ENCODE data around the gene GDPD2.
"Not testable (repeated sequence)": the region's sequence is repeated elsewhere in the genome, so short reads cannot be mapped to it uniquely, and the experiment has no call there.

GDPD2 gene, protein sequence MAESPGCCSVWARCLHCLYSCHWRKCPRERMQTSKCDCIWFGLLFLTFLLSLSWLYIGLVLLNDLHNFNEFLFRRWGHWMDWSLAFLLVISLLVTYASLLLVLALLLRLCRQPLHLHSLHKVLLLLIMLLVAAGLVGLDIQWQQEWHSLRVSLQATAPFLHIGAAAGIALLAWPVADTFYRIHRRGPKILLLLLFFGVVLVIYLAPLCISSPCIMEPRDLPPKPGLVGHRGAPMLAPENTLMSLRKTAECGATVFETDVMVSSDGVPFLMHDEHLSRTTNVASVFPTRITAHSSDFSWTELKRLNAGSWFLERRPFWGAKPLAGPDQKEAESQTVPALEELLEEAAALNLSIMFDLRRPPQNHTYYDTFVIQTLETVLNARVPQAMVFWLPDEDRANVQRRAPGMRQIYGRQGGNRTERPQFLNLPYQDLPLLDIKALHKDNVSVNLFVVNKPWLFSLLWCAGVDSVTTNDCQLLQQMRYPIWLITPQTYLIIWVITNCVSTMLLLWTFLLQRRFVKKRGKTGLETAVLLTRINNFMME

DNA sequence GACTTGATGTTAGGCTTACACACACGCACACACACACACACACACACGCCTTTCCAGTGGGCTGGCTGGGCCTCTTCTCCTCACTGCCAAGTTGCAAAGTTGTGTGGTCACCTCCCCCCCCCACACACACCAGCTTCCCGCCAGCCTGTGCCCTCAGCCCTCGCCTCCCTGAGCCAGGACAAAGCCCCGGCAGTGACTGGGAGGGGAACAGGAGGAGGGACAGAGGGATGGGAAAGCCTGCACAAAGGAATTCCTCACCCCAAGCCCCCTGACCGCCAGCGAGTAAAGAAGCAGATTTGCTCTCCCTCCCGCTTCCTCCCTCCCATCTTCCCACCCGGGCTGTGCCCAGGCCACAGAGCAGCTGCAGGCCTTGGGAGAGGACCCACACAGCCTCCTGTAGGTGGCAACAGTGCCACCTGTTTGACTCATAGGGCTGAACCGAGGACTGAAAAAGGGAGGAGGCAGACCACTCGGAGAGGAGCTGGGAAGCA is at the start of gene GDPD2:
Gene GDPD2, plus strand, starts transcription at position 464 of the 491 bp plus-strand sequence. CDS start 1,671 bp downstream, outside the sequence.
- DNase-seq (ENCODE audit: extremely low read depth in 1 of 2, low read depth in 1 of 2), result no peak

DNA sequence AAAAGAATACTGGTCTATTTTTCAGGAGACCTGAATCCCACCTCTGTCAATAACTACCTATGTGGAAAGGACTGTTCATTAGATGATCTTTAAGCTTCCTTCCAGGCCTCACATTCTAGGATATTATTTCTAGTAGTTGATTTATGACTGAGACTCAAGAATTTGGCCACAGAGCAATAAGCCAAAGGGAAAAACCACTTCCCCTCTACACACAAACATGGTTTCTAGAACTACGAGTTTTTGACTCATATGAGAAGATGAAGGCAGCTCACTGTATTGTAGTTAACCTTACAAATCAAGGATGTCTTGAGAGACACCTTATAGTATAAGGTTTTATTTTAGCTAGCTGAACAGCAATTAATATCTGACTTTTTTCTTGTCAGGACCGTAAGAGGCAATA is 36.9 kb upstream of the GDPD2 start:
- no peak for DNase-seq (ENCODE audit: extremely low read depth in 1 of 2, low read depth in 1 of 2)

DNA sequence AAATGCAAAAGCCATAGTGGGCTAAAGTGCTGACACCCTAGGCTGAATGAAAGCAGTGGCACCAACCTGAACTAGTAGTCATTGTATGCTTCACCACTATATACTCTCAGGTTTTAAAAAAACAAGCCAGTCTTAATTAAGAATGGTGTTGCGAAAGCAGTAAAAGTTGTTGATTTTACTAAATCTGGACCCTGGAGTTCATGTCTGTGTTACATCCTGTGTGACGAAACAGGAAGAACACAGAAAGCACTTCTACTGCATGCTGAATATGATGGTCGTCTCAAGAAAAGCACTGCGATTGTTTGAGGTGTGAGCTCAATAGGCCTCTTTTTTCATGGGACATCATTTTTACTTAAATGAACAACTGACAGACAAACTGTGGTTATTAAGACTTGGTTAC is 24.2 kb upstream of the GDPD2 start:
- no peak for DNase-seq (ENCODE audit: extremely low read depth in 1 of 2, low read depth in 1 of 2)

DNA sequence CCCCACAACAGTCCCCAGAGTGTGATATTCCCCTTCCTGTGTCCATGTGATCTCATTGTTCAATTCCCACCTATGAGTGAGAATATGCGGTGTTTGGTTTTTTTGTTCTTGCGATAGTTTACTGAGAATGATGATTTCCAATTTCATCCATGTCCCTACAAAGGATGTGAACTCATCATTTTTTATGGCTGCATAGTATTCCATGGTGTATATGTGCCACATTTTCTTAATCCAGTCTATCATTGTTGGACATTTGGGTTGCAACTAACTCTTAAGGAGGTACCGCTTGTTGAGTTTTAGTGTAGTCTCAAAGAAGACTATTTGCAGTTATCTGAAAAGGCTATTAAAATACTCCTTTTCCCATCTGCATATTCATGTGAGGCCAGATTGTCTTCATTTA is 22.9 kb upstream of the GDPD2 start:
- DNase-seq (ENCODE audit: extremely low read depth in 1 of 2, low read depth in 1 of 2), result not testable (repeated sequence)

DNA sequence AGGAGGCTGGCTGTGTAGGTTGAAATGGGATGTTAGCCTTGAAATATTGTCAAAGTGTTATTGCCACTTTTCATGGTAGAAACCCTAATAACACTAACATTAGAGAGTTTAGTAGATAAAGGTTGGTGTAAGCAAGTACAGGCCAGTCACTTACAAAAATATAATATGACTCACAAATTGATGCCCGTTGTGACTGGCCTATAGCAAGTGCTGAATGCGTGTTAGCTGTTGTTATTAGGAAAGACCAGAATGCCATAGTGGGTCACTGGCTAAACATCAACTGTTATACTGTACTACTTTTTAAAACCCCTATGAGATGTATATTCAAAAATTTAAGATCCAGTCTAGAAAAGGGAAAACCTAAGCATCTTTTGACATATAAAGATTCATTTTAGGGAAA is 20.4 kb upstream of the GDPD2 start:
- no peak for DNase-seq (ENCODE audit: extremely low read depth in 1 of 2, low read depth in 1 of 2)

DNA sequence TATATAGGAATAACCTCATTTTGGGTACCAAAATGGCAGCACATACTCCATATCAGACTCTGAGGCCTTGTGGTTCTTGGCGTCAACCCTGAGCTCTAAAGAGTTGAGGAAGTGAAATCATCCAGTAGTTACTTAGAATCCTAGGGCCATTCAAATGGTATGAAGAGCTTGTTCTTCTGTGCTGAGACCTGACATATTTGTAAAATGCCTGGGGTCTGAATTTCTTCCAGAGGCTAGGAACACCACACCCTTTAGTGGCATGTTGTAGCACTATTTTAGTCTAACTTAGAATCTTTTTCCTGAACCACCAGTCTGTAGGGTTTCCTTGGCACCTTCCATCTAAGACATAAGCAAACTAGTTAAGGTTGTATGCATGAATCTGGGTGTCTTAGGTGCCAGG is 18.1 kb upstream of the GDPD2 start:
- DNase-seq (ENCODE audit: extremely low read depth in 1 of 2, low read depth in 1 of 2), result no peak

DNA sequence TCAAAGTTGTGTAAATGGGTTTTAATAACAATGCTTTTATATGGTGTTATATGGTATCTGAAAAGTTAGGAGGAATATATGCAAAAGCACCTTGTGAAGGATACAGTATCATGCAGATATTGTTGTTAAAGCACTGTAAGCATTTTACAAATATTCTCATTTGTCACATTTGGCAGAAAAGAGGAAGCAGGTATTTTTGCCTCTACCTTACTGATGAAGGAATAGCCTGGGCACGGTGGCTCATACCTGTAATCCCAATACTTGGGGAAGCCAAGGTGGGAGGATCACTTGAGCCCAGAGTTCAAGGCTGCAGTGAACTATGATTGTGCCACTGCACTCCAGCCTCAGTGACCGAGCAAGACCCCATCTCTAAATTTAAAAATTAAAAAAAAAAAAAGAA is 12.2 kb upstream of the GDPD2 start:
- DNase-seq (ENCODE audit: extremely low read depth in 1 of 2, low read depth in 1 of 2), result no peak

DNA sequence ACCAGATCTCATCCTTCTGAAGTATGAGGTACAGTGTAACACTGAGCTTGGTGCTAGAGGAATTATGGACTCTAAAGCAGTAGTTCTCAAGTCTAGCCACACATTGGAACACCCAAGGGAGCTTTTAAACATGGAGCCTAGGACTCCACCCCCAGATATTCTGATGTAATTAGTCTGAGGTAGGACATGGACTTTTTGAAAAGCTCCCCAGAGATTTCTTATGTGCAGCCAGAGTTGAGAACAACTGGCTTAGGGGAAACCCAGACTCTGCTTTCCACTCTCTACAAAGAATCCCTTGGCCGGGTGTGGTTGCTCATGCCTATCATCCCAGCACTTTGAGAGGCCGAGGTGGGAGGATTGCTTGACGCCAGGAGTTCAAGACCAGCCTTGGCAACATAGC is 11.6 kb upstream of the GDPD2 start:
- no peak for DNase-seq (ENCODE audit: extremely low read depth in 1 of 2, low read depth in 1 of 2)

DNA sequence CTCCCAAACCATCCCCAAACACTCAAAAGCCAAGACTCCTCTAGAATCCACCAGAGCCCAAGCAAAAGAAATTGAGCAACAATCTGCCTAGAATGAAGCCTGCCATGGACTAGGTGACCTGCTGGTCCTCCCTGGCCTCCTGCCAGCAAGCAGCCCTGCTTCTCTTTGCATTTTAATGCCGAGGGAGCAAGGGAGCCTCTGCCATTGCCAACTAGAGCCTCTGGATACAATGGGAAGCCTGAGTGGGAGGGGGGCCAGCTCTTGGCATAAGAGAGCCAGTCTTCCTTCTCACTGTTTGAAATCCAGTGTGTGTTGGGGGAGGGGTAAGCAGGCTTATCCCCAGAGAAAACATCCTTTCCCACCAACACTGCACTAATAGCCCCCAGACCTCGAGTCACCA is 1.5 kb upstream of the GDPD2 start:
- no peak for DNase-seq (ENCODE audit: extremely low read depth in 1 of 2, low read depth in 1 of 2)

DNA sequence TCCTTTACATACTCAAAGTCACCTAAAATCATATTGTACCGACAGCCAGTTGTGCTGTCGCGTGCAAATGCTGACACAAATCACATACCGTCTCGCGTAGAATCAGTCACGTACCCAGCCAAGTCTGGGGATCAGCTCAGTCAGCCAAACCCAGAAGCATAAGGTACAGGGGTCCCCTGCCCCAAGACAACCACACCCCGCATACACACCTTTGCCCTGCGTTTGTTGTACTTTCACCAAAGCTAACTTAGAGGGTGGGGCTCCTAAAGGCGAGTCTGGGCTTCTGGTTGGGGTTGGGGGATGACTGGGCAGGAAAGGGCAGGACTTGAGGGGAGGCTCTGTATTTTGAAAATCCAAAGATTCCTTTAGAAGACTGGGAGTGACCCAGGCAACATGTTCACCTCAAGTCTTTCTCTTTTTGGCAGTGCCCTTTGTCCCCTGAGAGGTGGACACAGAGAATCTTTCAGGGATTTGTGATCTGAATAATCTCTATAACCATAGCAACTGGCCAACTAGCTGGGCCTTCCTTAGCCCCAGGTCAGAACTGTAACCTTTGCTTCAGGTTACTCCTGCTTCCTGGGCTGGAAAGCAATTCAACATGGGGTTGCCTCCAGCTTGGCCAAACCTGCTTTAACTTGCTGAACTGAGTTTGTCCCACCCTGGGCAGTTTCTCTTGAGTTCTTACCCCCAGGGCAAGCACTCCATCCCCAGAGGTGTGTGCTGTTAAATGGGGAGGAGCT is 992 bp downstream of the GDPD2 start:
- DNase-seq (ENCODE audit: extremely low read depth in 1 of 2, low read depth in 1 of 2), result no peak

DNA sequence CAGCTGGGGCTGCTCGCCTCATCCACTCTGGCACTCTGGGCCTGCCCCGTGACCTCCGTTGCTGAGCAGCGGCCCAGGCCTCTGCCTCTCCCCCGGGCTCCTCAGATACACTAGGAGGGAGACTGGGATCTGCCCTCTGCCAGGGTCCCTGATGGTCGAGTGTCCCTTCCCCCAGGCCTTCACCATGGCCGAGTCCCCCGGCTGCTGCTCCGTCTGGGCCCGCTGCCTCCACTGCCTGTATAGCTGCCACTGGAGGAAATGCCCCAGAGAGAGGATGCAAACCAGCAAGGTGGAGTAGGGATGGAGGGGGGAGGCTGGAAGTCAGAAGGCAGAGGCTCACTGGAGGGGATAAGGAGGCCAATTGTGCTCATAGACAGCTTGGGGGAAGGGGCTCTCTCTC is 1.7 kb downstream of the GDPD2 start:
- no peak for DNase-seq (ENCODE audit: extremely low read depth in 1 of 2, low read depth in 1 of 2)

DNA sequence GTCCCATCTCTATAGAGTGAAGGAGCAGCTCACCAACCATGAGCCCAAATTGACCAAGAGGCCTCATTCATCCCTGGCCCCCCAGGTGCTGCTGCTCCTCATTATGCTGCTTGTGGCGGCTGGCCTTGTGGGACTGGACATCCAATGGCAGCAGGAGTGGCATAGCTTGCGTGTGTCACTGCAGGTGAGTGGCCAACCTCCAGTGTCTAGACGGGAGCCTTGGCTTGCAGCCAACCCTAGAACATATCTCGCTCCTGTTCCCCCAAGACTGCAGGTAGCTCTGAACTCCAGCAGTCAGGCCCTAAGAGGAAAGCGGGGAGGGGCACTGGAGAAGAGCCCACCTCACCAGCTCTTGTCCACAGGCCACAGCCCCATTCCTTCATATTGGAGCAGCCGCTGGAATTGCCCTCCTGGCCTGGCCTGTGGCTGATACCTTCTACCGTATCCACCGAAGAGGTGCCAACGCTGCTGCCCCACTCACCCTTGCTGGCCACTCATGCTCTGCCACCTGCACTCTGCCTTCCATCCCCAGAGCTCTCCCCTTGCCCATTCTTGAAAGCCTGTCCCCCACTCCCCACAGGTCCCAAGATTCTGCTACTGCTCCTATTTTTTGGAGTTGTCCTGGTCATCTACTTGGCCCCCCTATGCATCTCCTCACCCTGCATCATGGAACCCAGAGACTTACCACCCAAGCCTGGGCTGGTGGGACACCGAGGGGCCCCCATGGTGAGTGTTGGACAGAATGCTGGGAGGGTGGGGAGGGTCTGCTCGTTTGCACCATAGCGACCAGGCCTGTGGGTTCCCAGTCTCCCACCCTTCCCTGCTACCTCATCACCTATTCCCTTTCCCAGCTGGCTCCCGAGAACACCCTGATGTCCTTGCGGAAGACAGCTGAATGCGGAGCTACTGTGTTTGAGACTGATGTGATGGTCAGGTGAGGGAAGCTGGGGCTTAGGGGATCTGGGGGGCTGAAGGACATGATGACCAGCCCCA is 3.5 kb downstream of the GDPD2 start:
- no peak for DNase-seq (ENCODE audit: extremely low read depth in 1 of 2, low read depth in 1 of 2)

DNA sequence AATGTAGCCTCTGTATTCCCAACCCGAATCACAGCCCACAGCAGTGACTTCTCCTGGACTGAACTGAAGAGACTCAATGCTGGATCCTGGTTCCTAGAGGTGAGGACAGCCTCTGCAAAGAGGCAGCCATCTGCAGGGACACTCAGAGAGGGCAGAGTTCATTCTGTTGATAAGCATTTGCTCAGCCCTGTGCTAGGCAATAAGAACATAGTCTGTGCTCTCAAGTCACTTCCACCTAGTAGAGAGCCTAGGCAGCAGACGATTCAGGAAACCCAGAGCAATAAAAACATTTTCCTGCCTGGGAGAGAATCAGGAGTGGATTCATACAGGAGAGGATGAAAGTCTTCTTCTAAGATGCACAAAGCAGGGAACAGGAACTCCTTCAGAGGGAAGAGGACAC is 4.3 kb downstream of the GDPD2 start:
- no peak for DNase-seq (ENCODE audit: extremely low read depth in 1 of 2, low read depth in 1 of 2)

DNA sequence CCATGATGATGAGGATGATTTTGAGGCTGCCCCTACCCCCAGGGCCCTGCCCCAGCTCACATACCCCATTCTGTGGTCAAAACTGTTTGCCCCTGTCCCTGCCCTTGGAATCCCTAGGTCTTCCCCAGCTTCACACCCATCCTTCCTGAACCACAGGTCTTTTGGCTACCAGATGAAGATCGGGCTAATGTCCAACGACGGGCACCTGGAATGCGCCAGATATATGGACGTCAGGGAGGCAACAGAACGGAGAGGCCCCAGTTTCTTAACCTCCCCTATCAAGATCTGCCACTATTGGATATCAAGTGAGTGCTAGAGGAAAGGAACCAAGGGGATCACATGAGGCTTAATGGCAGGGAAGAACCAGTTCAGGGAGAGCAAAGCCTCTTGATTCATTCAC is 6.6 kb downstream of the GDPD2 start:
- DNase-seq (ENCODE audit: extremely low read depth in 1 of 2, low read depth in 1 of 2), result no peak

DNA sequence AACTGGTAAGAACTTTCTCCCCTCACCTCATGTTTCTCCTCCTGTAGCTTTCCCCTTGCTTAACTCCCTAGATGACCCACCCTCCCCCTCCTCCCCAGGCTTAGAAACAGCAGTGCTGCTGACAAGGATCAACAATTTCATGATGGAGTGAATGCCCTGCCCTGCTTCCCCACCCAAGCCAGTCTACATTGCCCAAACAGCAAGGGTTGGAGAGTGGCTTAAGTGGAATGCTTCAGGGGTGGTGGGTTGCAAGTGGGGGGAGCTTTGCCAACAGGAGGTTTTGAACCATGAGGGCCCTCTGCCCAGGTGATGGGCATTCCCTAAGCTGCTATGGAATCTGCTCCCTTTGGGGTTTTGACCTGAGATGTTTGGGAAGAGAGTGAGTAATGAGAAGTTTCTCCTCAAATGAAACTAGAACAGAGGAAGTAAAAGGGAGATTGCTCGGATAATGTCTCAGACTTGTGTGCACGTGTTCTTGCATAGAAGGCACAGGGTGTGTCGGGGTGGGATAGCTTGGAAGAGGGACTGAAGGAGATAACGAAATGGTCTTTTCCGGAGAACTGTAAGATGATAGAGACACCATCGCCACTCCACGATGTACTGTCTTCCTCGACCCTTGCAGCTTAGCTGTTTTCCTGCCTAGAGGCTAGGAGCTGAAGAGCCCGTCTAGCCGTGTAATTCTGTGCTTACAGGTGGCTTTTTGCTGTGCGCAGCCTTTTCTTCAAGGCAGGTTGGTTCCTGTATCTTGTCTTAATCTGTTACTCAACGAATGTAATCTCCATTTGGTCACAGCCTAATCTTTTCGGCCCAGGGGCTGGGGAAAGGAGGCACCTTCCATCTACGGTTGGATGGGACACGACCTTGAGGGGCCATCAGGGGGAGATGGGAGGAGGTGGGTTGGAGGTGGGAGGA is 10.1 kb downstream of the GDPD2 start:
- no peak for DNase-seq (ENCODE audit: extremely low read depth in 1 of 2, low read depth in 1 of 2)

DNA sequence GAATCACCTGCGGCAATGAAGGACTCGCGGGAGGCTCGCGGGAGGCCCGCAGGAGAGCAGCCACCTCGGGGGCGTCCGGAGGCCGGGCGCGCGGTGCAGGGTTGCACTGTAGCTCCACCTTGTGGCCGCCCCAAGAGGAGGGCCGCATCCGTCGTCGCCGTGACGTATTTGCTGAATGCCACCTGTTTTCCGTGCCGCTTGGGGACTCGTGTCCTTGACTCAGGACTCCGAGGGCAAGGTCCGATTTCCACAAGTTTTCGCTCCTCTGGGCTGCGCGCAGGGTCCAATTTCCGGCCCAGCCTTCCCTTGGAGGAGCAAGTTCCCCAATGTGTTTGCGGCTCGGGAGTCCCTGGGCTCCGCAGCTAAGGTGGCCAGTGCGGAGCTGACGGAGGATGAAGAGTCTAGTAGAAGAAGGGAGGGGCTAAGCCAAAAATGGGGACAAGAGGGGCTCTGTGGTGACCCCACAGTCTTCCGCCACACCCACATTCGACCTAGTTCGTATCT is 10.8 kb downstream of the GDPD2 start:
- DNase-seq (ENCODE audit: extremely low read depth in 1 of 2, low read depth in 1 of 2), result peak; percentile 40 to 58

DNA sequence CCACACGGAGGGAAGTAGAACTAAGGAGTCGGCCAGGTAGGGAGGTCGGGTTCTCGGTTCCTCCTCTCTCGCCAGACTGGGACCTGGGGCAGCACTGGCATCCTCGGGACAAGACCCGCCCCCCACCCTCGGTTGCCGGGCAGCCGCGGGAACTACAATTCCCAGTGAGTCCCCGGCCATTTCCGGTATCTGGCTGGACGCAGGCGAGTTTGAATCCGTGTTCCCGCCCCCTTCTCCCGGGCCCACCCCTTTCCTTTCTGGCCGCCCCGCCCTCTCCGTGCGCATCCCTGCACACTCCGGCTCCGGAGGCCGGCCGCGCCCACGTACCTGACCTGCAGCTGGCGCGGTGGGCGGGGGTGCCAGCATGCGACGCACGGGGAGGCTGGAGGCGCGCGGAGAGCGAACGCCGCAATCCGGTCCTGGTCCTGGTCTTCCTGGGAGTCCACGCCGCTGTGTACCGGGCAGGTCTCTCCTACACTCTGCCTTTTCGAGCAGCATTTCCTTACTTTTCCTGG is 11.3 kb downstream of the GDPD2 start:
- DNase-seq (ENCODE audit: extremely low read depth in 1 of 2, low read depth in 1 of 2), result peak in 1 of 2 donors; percentile 39

DNA sequence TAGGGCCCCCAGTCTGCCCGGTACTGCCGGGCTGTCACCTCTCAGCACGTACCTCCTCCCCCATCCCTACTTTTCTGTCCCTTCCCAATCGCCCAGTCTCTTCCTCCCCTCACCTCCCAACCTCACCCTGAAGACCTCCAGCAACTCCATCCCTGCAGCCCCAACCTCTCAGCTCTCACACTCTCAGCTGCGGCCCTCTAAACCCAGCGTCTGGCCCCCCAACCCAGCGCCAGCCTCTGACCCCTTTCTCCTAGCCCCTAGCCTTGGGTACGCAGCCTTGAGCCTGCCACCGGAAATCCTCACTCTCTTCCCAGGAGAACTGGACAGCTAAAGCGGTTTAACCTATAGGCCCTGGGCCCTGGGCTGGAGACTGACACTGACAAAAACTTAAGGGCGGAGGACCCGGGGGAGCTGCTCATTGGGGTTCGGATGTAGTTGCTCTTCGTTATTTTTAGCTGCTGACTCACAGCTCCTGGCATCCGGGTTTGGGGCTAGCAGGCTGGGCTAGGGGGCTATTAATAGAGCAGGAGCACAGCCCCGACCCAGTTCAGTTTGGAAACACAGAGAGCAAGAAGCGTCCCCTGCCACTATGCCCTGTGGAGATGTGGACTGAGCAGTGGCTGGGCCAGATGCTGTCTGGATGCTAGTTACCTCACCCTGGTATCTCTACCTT is 11.9 kb downstream of the GDPD2 start:
- DNase-seq (ENCODE audit: extremely low read depth in 1 of 2, low read depth in 1 of 2), result no peak

DNA sequence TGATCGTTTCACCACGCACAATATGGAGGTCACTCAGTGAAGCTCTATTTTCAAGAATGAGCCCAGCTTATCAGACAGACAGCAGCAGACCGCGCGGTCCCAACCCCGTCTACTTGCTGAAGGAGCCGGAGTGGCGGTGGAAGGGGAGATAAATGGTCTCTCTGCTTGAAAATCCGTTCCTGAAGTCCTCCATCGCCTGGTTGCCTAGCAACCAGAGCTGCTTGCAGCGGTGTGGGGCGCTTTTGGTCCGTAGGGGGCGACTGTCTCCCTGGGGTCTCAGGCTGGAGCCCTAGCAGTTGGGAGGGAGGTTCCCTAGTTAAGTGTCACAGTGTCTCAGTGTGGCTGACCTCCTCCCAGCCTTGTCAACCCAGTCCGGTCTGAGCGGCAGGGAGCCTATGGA is 13.2 kb downstream of the GDPD2 start:
- DNase-seq (ENCODE audit: extremely low read depth in 1 of 2, low read depth in 1 of 2), result no peak

Data from activated CD8-positive, alpha-beta memory T cell treated with anti-CD3 and anti-CD28 coated beads for 1 hour (primary cell).